NCI-H1105 (cell line): Measurements from ENCODE around the gene PFKFB2.
A peak's percentile ranks its signal among the peaks of the same experiment; 100 is the strongest.

ENCODE experiments used
- DNase-seq: peaks from one replicate; lab custom pipeline; 2025; lab: John Stamatoyannopoulos, UW

PFKFB2 gene

GRCh38 chr1:207052911-207053769 lies at the start of gene PFKFB2:
Gene PFKFB2 (plus strand): TSS chr1:207053275. CDS start chr1:207054718, 1,443 bp downstream.
- peak; percentile 100 for DNase-seq

DNA sequence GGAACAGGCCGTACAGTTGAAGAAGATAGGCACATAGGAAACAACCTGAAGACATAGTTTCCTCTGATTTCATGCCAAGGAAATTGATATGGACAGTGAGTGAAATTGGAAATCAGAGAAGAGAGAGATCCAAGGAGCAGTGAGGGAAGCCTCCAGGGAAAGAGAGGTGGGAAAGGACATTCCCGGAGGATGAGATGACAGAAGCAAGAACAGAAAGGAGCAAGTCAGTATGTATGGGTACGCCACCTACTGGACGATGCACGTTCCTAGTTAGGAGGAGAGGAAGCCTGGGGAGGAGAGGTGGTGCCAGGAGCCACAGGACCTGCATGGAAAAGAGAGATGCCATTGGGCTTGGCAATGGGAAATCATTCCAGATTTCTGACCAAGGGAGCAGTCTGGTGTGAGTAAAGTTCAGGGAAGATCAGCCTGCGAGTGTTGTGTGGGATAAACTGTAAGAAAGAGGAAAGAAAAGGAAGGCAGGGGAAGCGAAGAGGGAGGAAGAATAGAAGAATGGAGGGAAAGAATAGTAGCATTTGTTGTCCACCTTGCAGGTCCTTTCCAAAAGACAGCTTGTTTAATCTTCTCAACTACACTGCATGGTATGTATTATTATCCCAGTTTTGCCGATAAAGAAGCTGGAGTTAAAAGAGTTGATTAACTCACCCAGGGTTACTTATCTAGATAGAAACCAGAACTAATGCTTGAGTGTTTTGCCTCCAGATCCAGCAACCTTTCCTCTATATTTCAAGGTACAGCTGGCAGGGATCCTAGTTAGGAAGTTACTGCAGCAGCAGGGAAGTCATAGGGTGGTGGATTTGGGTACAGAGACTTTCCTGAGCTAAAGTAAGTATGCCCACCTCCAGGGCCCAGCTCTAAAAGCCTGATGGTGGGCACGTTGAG lies 47.9 kb upstream of the PFKFB2 start:
- peak; percentile 39 for DNase-seq

GRCh38 chr1:207006083-207006482 lies 47.0 kb upstream of the PFKFB2 start:
- no peak for DNase-seq

DNA sequence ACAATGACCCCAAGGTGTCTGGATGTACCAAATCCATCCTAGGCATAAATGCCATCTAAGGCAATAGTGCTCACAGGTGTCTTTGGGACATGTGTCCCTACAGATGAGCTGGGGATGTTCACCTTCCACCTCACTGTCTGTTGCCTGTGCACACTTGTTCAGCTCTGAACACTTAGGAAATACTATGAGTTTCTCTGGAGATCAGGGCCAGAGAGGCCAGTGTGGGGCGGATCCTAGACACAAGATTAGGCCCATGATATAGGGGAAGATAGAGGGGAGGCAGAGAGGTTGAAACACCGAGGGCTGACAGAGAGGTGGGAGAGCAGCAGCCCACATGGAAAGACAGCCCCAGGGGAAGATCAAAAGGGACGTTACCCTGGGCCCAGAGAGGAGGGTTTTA lies 46.2 kb upstream of the PFKFB2 start:
- DNase-seq = no peak

- no peak for DNase-seq
These were observed 45.6 kb upstream of the PFKFB2 start for GRCh38 chr1:207007352-207008033.

- no peak for DNase-seq
These were observed 43.8 kb upstream of the PFKFB2 start for GRCh38 chr1:207009182-207009850.

DNA sequence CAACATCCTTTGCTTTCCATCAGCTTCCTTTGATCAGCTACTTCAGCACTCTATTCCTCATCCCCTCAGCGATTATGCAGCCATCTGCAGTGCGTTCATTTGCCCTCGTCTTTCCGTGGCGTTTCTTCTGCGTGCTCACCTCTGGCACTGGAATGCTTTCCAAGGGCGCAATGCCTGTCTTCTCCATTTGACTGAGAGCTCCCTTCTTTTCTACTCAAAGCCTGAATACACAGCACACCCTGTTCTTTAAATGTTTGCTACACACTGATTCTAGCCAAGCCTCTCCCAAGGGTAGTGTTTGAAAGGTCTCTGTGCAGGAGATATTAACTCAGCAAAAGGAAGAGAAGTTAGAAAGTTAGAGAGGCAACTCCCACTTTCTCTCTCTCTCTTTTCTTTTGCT lies 43.1 kb upstream of the PFKFB2 start:
- DNase-seq = no peak

DNA sequence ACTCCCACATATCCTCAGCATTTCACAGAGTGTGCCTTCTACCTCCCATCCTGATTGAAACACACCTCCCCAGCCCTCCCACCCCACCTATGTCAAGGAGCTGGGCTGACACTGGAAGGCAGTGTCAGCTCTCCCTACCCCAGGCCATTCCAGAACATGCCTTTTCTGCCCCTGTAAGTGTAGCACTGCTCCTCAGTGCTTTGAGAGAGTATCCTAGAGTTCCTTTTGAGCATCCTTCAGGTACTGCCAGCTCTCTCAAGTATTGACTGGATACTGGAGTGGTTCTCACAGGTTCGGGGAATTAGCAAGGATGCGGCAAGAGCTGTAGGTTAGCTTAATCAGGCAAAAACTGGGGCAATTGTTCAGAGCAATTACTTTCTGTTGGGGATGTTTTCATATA lies 42.3 kb upstream of the PFKFB2 start:
- DNase-seq = no peak

DNA sequence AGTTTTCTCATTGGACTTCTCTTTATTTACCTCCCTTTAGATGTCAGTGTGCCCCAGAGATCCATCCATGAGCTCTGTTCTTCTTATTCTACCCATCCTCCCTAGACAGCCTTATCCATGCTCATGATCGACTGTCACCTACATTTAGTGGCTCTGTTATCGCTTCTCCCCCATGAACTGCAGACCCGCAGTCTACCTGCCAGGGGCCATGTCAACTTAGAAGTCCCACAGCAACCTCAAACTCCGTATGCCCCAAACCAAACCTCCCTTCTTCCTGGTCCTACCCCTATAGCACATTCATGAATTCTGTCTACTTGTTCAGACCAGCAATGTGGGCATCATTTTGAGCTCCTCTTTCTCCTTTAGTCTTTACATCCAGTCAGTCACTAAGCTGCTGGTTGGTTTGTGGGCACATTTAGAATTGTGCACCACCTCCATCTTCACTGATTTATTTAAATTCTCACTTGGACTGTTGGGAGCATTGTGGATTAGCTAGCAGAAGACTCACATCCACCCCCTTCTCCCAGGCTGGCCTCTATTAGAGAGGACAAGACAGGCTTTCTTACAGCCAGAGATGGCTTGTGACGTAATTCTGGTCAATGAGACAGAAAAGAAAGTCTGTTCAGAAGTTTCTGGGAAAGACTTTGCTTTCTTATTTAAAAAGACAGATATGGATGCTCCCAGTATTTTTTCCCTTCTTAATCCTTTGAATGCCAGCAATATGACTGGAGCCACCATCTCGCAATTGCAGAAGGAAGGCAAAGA lies 39.6 kb upstream of the PFKFB2 start:
- DNase-seq = no peak

DNA sequence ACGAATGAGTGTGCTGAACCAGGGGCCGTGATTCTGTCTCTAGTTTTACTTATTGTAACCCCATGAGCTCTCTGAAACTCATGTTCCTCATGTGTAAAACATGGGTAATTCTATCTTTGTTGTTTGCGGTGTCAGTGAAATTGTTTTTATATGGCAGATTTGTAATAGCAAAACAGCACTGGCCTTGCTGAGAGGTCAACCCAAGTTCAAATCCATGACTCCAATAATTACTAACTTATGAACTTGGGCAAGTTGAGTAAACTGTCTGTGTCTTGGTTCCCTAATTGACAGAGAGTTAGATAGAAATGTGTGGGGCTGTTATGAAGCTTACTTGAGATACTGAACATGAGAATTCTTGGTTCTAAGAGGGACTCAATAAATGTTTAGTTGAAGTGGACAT lies 38.3 kb upstream of the PFKFB2 start:
- no peak for DNase-seq

- no peak for DNase-seq
These were observed 37.3 kb upstream of the PFKFB2 start for GRCh38 chr1:207015791-207016190.

DNA sequence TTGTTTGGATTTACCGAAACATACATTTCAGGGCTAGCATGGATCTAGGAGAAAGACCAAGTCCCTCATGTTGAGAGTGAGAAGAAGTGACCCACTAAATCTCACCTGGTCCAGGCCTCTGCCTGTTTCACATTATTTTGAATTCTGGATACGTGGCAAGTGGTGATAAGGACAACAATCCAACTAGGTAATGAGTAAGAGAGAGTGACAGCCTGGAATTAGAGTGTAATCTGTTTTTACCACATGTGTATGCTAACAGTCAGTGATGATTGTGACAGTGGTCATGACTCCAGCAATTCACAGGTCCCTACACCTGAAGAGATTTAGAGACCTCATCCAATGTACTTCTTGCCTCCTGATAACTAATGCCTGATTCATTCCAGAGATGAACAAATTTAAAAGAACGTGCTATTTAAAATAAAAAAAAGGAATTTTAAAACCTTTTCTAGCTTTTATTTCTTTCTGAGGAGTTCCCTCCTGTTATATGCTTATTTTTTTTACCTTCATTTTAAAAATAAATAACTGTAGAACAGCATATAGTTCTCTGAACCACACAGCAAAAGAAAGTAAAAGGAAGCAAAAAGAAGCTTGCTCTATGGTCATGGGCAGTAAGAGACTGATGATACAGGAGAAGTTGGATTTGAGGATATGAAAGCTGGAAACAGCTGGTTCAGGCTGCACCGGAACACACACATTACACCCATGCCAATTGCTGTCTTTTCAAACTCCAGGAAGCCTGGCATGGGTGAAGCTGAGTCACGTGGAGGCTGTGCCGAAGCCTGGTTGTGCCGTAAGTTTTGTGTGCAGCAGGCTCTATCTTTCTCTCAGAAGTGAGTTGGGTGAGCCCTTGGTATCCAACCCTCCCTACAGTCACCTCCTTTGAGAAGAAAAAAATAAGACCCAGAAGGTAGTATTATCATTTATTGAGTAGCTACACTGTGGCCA lies 35.2 kb upstream of the PFKFB2 start:
- DNase-seq = no peak

DNA sequence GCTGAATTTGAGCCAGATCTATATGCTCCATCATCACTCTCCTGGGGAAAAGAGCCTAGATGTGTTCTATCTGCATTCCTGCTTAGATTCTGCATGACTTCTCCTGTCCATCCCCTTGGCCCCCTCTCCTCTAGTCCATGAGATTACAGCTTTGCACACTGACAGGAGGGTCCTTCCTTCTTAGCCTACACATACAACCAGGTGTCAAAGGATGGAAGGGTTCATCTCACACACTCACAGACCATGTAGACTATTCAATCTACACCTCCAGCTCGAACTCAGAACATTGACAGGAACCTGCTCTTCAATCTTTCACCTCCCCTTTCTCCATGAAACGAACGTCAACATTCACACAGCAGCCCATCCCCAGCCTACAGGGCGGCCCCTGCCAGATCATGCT lies 34.4 kb upstream of the PFKFB2 start:
- DNase-seq = no peak

DNA sequence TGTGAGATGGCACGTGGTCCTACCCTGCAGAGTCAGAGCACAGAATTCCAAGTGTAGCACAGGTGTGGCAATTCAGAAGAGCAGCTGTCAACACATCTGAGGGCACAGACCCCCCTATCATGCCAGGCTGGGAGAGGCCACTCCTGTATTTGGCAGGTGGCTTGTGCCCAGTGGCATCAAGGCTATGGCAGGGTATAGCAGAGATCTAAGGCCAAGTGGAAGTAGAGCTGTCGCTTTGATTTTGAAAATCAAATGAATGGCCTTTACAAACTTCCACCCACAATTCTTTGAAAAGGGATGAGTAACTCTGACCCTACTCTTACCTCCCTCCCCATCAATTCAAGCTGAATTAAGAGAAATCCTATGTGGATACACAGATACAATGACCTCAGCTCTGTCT lies 33.9 kb upstream of the PFKFB2 start:
- no peak for DNase-seq

DNA sequence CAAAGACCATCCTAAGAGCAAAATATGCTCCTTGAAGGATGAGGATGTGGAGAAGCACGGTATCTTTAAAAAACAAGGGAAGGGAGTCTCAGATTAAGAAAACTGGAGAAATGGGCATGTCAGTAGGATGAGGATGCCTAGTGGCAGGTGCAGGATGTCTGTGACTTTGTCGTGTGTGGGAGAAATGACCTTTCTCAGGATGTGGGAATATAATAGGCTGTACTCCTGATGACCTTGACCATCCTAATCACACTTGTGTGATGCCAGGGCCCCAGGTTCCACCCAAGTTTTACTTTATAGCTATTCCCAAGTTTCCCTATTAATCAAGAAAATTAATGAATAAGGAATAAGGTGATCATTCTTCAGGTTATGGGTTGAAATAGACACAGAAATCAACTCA lies 33.4 kb upstream of the PFKFB2 start:
- DNase-seq = no peak

GRCh38 chr1:207020065-207020708 lies 32.9 kb upstream of the PFKFB2 start:
- no peak for DNase-seq

- no peak for DNase-seq
These were observed 32.4 kb upstream of the PFKFB2 start for GRCh38 chr1:207020709-207021107.

DNA sequence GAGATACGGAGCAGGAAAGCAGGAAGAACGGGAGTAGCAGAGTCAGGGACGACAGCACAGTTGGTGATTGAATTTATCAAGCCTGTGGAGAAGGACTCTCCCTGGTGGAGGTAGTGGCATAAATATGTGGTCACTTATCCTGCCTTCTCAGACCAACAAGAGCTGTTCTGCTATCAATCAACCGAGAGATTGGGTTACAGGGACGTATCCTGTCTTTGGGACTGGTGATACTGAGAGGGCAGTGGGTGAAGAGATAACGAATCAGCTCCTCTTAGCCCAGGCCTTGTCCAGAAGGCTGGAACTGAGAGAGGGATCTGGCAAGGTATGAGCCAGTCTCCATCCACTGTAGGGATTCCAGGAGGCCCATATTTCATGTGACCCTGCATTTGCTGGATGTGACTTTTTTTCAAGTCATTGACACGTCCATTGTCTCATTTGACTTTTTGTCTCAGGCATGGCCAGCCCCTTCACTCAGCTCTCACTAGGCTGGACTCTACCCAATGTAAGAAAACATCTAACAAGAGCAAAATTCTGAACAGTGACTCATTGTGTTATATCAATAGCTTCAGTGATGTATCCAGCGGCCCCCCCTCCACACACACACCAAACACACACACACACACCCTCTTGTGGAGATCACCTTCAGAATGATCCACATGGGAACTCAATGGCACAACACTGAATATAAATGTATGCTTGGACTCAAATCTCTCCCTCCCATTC lies 31.8 kb upstream of the PFKFB2 start:
- DNase-seq = no peak
